CD1c-positive myeloid dendritic cell (primary cell): Measurements from ENCODE around the gene MRPL57.
A peak's percentile ranks its signal among the peaks of the same experiment; 100 is the strongest.
"Not testable (repeated sequence)": the region's sequence is repeated elsewhere in the genome, so short reads cannot be mapped to it uniquely, and the experiment has no call there.

Experiments
- DNase-seq: peaks from one replicate; pipeline ENCODE4 v3.0.0-alpha.2; 2016; ENCODE audit errors: extremely low spot score

The MRPL57 gene

GRCh38 chr13:21176215-21176981 is at the start of gene MRPL57, which contains the start of gene SKA3:
Gene MRPL57 (plus strand): TSS chr13:21176658. CDS start chr13:21176917, 259 bp downstream.
Gene SKA3 (minus strand): TSS chr13:21176552. CDS start chr13:21176477, 75 bp downstream.
- peak; percentile 97 for DNase-seq

- no peak for DNase-seq
Observed at GRCh38 chr13:21130116-21130515, 46.3 kb upstream of the MRPL57 start.

- no peak for DNase-seq
Observed at GRCh38 chr13:21133077-21133476, 43.4 kb upstream of the MRPL57 start.

GRCh38 chr13:21134475-21134874 is 42.0 kb upstream of the MRPL57 start:
- DNase-seq = no peak

GRCh38 chr13:21135833-21136232 is 40.6 kb upstream of the MRPL57 start:
- not testable (repeated sequence) for DNase-seq

DNA sequence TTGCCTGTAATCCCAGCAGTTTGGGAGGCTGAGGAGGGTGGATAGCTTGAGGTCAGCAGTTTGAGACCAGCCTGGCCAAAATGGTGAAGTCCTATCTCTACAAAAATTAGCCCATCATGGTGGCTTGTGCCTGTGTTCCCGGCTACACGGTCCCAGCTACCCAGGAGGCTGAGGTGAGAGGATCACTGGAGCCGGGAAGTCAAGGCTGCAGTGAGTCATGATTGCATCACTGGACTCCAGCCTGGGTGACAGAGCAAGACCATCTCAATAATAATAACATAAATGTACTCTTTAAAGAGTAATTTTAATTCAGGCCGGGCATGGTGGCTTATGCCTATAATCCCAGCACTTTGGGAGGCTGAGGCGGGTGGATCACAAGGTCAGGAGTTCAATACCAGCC is 38.8 kb upstream of the MRPL57 start:
- no peak for DNase-seq

- no peak for DNase-seq
Observed at GRCh38 chr13:21138561-21138960, 37.9 kb upstream of the MRPL57 start.

- DNase-seq = no peak
Observed at GRCh38 chr13:21139374-21139773, 37.1 kb upstream of the MRPL57 start.

DNA sequence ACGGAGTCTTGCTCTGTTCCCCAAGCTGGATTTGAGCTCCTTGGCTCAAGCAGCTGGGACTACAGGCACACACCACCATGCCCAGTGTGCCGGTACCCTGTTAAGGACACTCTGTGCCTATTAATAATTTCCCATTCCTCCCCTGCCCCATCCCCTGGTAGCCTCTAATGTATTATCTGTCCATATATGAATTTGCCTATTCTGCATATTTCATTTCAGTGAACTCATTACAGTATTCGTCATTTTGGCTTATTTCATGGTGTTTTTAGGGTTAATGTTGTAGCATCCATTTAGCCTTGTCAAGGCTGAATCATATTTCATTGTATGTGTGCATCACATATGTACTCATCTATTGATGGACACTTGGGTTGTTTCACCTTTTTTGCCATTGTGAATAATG is 33.7 kb upstream of the MRPL57 start:
- no peak for DNase-seq

DNA sequence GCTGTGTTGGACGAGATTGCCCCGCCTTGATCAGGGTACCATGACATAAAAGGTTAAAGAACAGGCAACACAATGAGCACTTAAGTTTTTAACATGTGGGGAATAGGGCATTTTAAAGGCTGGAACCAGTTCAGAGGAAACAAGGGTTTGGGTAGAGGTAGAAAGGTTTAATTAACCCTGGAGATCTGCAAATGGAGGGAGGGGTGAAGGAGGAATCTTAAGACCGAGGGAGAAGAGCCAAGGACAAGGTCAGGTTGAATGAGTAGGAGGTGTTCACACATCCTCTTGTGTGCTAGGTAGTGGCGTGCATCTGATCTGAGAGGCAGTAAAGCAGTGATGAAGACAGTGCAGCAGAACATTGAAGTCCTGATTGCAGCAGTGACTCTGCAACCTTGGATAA is 28.6 kb upstream of the MRPL57 start:
- no peak for DNase-seq

GRCh38 chr13:21148557-21149258 is 27.8 kb upstream of the MRPL57 start:
- DNase-seq = no peak

DNA sequence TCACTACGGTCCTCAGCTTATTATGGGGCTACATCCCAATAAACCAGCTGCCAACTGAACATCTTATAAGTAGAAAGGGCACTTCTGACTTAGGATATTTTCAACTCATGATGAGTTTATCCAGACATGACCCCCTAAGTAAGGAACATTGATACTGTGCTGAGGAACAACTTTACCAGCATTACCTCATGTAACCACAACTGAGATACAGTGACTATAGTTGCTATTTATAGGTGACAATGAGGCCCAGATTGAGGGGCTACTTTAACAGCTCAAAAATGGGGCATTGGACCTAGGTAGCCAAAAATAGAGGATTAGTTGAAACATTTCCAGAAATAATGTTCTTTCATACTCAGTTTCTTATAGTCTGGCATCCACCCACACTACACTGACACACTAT is 26.9 kb upstream of the MRPL57 start:
- no peak for DNase-seq

DNA sequence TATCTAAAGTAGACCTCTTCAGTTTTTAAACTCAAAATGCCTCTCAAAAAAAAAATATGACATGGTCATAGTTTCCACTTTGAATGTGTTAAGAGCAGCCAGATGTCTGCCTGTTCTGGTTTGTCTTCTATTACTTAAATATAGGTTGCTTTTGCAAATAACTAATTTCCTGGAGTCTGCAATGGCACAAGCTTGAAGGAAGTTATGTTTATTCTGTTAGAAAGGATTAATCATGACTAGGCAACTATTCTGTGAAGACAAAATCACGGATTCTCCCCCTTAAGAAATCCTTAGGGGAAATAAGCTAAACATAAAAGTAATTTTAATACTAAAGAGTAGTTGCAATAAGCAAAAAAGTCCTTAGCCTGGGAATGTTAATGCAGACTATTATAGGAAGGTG is 26.4 kb upstream of the MRPL57 start:
- no peak for DNase-seq

GRCh38 chr13:21152251-21152899 is 24.1 kb upstream of the MRPL57 start:
- DNase-seq = no peak

DNA sequence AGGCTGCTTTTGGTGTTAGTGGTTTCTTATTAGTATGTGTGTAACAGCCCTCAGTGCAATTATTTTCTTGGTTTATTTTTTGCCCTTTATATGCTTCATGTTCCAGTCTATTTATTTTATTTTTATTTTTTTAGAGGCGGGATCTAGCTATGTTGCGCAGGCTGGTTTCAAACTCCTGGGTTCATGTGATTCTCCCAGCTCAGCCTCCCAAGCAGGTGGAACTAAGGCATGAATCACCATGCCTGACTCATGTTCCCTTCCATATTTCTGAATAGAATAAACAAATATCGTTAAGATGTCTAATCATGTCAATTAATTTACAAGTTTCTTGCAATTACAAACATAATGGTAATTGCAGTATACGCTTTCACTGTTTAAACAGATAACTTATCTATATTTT is 11.8 kb upstream of the MRPL57 start:
- no peak for DNase-seq

DNA sequence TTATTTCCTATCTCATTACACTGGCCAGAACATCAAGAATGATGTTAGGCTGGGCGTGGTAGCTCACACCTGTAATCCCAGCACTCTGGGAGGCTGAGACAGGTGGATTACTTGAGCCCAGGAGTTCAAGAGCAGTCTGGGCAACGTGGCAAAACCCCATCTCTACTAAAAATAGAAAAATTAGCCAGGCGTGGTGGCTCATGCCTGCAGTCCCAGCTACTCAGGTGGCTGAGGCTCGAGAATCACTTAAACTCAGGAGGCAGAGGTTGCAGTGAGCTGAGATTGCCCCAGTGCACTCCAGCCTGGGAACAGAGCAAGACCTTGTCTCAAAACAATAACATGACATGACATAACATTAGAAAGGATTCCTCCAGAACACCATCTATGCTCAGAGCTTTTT is 10.9 kb upstream of the MRPL57 start:
- not testable (repeated sequence) for DNase-seq

DNA sequence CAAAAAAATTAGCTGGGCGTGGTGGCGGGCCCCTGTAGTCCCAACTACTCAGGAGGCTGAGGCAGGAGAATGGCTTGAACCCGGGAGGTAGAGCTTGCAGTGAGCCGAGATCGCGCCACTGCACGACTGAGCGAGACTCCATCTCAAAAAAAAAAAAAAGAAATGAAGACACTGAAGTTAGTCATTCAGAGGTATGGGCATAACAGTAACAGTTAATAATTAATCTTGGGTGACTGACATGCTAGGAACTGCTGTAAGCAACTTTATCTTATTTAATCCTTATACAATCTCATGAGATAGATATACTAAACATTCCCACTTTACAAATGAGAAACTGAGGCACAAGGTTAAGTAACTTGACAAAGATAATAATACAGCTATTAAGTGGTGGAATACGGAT is 5.0 kb upstream of the MRPL57 start:
- no peak for DNase-seq

DNA sequence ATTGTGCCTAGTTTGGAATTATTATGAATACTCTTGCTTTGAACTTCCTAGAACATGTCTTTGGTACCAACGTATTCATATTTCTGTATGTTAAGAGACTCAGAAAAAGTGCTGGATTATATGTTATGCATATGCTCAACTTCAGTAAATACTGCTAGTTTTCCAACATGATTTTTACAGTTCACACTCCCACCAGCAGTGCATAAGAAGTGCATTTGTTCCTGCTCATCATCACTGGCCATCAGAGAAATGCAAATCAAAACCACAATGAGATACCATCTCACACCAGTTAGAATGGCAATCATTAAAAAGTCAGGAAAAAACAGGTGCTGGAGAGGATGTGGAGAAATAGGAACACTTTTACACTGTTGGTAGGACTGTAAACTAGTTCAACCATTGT is 2.7 kb upstream of the MRPL57 start:
- not testable (repeated sequence) for DNase-seq

DNA sequence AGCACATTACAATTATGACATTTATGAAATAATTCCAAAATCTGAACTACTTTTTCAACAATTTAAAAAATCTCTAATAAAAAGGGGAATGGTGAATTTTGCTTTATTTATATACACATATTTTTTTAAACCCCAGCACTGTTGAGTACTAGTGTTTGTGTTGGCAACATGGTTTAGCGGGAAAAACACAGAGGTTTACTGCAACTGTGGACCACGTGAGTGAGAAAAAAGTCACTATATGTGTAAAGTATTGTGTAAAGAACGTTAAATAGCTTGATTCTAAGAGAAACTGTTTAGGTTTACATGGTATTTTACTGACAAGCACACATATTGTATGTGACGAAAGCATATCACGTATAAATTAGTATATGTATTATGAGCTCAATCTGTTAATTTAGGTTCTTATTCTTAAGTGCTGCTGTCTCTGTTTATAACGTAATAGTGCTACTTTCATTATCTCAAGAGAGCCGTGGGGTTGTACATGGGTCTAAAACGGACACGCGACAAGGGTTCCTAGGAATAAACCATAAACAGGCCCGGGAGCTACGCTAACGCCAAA is 723 bp upstream of the MRPL57 start:
- no peak for DNase-seq

GRCh38 chr13:21176982-21177284 is 475 bp downstream of the MRPL57 start:
- no peak for DNase-seq

- DNase-seq = no peak
Observed at GRCh38 chr13:21181671-21182070, 5.2 kb downstream of the MRPL57 start.

- not testable (repeated sequence) for DNase-seq
Observed at GRCh38 chr13:21186410-21186809, 10.0 kb downstream of the MRPL57 start.

- not testable (repeated sequence) for DNase-seq
Observed at GRCh38 chr13:21194756-21195155, 18.3 kb downstream of the MRPL57 start.
